ENCODE data around the gene FAM151B.
"Not testable (repeated sequence)": the region's sequence is repeated elsewhere in the genome, so short reads cannot be mapped to it uniquely, and the experiment has no call there.

Gene FAM151B

DNA sequence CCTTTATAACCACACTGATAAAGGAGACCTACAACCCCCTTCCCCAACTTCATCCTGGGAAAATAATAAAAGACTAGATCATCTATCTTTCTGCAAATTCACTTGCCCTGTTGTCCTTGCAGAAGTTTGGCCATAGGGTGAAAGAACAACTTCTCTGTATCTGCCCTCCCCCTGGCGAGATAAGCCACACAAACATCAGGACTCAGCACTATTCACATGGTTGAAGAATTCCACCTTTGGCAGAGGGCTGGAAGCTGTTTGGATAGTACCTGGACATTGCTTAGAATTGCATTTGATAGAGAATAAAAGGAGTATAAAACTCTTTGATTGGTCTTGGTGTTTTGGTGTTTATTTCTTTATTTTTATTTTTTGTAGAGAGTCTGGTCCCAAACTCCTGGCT is 16.9 kb downstream of the FAM151B start:
- DNase-seq, result no peak

DNA sequence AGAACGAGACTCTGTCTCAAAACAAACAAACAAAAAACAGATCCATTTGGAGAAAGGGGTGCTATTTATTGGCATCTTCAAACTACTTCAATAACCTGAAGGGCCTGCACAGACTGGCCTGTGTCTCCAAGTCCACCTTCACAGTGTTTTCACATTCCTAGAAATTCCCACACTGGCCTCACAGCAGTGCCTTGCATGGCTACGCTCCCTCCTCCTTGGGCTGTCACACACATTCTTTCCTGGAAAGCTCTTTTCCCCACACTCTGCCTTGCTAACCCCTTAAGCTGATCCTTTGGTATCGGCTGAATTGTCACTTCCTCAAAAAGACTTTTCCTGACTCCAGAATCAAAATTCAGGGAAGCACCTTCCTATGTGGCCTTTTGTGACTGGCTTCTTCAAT is 19.8 kb downstream of the FAM151B start:
- DNase-seq, result no peak

DNA sequence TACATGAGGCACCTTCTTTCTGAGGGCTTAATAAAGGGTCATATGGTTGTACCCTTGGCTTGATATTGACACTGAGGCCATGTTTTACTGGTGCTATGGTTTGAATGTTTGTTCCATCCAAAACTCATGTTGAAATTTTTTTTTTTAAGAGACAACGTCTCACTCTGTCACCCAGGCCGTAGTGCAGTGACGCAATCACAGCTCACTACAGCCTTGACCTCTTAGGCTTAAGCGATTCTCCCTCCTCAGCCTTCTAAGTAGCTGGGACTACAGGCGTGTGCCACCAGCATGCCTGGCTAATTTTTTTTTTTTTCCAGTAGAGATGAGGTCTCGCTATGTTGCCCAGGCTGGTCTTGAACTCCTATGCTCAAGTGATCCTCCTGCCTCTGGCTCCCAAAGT is 20.9 kb downstream of the FAM151B start:
- DNase-seq, result no peak

DNA sequence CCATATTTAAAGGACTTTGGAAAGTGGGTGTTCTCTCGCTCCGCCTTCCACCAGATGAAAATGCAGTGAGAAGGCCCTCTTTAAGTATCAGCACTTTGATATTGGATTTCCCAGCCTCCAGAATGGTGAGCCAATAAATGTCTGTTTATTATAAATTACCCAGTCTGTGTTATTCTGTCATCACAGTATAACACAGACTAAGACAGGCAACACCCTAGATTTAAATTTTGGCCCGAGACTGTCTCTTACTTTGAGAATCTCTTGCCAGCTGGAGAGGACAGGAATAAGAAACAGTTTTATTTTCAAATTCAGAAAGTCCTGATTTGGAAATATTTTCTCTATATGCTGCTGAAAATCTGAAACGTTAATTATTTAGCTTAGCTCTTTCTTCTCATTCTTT is 21.5 kb downstream of the FAM151B start:
- DNase-seq, result no peak

DNA sequence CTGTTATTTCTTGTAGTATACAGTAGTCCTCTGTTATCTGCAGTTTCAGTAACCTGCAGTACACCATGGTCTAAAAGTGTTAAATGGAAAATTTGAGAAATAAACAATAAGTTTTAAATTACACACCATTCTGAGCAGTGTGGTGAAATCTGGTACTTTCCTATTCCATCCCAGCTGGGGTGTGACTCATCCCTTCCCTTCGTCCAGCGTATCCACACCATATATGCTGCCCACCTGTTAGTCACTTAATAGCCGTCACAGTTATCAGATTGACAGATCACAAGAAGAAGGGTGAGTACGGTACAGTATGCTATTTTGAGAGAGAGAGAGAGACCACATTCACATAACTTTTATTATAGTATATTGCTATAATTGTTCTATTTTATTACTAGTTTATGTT is 28.9 kb downstream of the FAM151B start:
- no peak for DNase-seq

DNA sequence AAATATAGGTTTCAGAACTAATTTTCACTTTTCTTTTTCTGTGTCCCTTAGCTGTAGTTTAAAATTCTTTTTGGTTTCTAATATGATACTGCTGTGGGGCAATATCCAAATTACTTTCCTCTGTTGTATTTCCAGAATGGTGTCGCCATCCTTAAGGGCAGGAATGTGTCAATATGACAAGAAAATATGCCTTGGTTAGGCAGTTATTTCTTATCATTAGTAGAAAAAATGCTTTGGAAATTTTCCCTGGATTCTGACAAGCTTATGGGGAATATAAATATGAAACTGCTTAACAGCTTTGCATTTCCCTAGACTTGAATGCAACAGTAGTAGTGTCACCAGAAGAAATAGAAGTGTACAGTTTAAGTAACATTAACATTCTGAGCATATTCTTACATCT is 52.8 kb downstream of the FAM151B start:
- no peak for DNase-seq

DNA sequence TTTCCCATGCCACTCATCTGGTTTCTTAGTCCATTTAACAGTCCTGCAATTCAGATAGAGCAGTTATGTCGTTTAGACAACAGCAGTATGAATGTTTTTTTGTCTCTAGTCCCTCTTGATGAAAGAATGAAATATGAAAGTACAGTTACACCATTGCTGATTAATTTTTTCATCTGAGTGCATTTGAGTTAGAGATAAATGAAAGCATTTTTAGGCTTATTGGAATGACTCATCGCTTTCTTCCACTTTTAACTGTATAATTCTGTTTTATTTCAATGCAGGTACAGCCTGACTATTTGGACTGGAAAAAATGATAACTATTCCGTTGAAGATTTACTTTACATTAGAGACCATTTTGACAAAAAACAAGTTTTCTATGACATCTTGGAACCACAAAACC is 53.5 kb downstream of the FAM151B start:
- peak; percentile 10 for DNase-seq

DNA sequence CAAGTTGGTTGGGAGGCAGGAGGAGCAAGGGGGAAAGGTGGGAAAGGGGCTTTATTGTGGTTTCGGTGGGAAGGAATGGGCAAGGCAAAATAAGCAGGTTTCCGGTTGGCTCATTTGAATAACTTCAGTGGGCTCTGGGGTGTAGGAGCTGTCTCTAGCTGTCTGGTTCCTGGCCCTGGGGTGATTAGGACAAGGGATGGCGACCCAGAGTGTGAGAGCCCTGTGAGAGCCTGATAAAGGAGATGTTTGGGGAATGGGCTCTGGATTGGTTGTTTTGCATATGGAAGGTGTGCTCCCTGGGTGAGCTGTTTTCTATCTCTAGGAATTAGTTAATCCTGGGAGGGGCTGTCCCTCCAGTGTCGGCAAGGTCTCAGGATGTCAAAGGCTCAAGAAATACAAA is 66.7 kb downstream of the FAM151B start:
- no peak for DNase-seq

DNA sequence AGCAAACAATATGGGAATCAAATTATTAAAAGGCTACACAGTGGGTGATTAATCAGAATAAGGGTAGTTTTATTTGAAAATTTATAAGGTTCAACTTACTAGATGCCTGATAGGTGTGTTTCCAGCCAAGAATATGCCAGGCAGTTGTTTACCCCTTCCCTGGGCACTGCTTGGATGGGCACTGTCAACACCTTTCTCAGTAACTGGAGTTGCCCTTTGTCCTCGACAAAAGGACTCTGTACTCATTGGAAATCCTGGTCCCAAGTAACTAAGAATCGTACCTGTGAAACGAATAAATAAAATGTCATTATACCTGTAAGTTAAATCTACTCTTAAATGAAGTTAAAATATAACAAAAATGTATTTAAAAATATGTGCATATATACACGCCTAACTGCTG is 67.2 kb downstream of the FAM151B start:
- DNase-seq, result no peak

DNA sequence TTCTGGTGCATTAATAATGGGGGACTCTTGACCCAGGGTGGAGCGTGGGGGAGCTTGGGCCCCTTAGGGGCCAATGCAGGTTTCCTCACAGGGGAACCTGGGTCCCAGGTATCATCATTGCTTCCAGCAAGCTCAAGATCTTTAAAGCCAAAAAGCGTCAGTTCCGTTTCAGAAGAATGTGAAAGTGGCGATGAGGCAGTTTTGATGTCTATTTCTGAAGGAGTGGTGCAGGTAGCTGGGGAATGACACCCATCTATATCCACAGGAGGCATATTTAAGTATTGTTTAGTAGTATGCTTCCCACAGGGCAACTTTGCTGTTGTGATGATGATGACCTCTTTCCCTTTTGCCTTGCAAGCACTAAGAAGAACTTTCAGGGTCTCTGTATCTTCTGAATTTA is 71.3 kb downstream of the FAM151B start:
- no peak for DNase-seq

DNA sequence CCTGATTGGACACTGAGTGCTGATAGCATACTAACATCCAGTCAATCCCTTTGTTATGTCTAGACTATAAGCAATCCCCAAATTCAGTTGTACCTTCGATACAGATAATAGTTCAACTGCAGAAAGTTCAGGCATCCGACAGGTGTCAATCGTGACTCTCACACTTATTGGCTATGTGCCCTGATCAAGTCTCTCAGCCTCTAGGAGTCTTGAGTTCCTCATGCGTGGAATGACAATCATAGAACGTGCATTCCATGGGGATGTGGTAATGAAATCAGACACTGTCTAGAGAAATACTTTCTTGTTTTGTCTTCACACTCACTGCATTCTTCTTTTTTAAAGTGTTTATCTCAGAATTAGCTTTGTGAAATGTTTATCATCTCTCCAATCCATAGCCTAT is 77.4 kb downstream of the FAM151B start:
- DNase-seq, result no peak

DNA sequence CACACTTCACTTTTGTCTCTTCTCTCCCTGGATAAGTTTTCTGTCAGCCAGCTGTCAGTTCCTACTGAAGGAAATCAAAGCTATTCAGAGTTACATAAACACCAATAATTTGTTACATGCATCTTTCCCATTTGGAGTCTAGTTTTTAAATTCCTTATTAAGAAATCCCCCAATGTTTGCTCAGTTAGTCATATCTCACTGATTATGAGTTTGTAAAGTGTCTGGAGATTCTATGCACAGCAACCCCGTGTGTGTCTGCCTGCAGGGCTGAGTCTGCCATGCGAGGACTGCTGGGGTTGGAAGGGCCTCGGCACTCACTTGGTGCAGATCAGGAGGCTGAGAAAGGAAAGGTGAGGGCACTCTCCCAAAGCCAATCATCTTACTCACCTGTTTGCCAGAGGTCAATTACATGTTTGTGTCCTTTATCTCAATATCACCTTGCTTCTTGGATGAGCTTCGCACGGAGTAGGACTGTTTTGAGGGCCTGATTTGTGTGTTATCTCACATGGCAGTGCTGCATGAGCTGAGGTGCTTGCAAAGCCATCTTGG is 78.9 kb downstream of the FAM151B start:
- DNase-seq, result no peak

DNA sequence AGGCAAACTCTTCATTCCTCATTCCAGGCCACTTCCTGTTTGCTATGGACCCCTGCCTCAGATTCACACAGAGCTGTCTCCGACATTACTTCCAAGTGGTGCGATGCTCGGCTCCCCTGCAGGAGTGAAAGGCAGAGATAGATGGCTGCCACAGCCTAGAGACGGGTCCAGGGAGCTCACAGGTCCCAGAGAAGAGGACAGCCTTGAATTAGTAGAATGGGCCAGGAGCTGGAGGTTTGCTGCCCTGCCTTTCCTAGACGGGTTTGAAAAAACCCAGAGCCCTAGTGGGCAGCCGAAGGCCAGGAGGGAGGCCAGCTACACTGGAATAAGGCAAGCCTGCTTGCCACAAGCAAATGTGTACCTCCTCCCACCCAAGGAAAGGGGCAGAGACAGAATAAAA is 80.4 kb downstream of the FAM151B start:
- DNase-seq, result no peak

DNA sequence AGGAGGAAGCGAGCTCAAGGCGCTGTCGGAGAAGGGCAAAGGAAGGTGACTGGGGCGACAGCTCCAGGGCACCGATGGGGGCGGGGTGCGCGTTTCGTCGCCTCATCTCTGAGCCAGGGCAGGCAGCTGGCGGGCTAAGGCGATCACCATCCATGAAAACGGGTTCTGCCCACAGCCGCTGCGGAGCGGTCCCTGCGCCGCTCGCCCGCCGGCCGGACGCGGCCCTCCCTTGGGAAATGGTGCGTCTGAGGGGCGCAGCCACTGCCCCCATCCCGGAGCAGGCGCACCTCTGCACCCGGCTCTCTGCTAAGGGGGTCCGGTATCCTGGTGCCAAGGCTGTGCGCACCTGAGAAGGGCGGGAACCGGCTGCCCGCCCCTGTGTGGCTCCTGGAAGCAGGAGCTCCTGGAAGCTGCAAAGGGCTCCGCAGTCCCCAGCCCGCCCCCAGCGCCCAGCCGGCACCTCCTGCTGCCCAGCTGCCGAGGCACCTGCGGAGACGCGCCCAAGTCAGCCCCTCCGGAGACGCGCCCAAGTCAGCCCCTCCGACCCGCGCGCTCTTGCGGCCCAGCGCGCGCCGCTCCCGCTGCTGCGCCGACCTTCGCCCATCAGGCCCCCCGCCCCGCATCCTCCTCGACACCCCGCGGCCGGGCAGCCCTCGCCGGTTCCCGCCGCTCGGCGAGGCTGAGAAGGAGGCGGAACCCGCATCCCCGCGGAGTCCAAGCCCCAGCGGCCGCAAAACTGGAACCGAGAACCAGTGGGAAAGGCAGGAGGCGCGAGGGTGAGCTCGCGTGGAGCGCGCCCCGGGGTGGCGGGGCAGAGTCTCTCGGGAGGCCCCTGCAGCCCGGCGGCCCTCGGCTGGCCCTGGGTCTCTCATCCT is 81.4 kb downstream of the FAM151B start:
- DNase-seq, result no peak

DNA sequence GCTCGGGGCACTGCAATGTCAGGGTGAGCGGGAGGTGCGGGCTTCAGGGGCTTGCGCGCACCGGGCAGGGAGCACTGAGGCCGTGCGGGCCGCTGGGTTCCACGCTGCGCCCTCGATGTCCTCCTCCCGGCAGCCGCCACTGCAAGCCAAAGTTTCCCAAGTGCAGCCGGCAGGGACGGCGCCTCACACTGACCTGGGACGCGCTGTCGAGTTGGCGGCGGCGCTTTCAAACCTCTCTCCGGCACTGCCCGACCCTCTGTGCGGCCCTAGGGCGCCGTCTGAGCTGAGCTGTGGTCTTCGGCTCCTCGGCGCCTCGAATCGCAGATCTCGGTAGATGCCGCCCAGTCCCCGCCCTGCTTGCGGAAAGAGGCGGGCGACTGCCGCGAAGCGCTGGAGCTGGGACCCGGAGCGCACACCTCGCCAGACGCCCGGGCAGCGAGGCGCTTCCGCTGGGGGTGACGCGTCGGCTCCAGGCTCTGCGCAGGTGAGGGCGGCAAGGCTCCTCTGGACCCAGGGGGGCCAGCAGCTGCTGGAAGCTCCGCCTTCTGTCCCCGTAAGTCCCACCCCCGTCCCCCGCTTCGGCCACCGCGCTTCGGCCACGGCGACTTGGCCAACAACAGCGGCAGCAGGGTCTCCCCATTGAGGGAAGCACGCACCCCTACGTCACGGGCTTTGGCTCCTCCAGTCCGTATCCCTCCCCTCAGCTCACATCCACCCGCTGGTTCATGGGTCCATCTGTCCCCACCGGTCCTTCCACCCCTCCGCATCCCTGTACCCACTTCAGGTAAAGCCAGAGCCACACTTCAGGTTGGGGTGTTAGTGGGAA is 82.3 kb downstream of the FAM151B start, which contains the start of gene ANKRD34B:
TSS of gene ANKRD34B (minus strand) at position 320 of the 826 bp plus-strand sequence. CDS start 10,261 bp downstream, outside the sequence.
- DNase-seq, result no peak

DNA sequence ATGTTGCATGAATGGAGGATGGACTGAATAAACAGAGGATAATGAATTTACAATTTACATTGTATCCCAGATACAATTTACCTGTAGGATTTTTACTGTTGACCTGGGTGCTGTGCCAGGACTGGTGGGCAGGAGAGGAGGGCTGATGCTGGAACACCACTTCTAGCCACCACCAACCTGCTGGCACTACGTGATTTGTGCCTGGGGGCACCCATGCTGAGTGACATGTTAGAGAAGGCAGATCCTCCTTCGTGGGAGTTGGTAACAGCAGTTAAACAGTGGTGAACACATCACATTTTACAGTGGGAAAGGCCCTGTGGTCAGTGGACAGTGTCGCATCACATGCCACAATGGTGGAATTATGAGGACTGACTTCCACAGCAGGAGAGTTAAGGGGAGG is 85.2 kb downstream of the FAM151B start:
- DNase-seq, result no peak

DNA sequence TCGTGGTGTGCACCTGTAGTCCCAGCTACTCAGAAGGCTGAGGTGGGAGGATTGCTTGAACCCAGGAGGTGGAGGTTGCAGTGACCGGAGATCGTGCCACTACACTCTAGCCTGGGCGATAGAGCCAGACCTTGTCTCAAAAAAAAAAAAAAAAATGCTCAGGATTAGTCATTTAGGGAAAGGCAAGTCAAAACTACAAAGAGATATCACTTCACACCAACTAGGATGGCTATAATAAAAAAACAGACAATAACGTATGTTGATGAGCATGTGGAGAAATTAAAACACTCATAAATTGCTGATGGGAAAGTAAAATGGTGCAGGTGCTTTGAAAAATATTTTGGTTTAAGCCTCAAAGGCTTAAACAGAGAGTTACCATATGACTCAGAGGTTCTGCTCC is 88.5 kb downstream of the FAM151B start:
- DNase-seq, result no peak

DNA sequence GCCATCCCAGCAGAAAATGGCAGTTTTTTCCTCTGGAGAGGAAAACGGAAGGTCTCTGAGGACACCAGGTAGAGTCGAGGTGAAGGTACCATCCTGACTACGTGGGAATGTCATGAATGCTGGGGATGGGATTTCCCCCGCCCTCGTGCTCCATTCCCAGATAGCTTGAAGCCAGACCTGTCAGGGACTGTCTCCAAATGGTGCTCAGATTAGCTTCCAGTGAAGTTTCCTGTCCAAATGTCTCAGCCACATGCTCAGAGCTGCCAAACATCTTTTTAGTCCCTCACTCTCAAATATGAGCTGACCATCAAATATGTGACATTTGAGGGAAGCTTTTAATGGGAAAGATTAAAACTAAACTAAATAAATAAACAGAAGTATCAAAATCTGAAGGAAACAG is 89.8 kb downstream of the FAM151B start:
- DNase-seq, result no peak

DNA sequence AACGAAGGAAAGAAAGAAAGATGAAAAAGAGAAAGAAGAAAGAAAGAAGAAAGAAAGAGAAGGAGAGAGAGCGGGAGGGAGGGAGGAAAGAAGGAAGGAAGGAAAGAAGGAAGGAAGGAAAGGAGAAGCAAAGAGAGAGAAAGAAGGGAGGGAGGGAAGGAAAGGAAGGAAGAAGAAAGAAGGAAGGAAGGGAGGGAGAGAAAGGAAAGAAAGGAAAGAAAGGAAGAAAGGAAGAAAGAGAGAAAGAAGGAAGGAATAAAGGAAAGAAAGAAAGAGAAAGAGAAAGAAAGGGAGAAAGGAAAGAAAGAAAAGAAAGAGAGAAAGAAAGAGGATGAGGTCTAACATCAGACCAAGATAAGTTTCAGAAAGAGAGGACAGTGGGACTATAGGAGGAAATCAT is 91.2 kb downstream of the FAM151B start:
- DNase-seq, result no peak

DNA sequence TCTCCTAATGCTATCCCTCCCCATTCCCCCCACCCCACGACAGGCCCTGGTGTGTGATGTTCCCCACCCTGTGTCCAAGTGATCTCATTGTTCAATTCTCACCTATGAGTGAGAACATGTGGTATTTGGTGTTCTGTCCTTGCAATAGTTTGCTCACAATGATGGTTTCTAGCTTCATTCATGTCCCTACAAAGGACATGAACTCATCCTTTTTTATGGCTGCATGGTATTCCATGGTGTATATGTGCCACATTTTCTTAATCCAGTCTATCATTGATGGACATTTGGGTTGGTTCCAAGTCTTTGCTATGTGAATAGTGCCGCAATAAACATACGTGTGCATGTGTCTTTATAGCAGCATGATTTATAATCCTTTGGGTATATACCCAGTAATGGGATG is 92.4 kb downstream of the FAM151B start:
- DNase-seq, result not testable (repeated sequence)

DNA sequence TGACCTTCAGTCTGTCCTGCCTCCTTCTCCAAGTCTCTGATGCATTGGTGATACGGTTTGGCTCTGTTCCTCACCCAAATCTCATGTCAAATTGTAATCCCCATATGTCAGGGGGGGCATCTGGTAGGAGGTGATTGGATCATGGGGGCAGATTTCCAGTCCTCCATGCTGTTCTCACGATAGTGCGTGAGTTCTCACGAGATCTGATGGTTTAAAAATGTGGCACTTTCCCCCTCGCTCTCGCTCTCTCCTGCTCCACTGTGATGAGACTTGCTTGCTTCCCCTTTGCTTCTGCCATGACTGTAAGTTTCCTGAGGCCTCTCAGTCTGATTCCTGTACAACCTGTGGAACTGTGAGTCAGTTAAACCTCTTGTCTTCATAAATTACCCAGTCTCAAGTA is 96.9 kb downstream of the FAM151B start:
- no peak for DNase-seq

DNA sequence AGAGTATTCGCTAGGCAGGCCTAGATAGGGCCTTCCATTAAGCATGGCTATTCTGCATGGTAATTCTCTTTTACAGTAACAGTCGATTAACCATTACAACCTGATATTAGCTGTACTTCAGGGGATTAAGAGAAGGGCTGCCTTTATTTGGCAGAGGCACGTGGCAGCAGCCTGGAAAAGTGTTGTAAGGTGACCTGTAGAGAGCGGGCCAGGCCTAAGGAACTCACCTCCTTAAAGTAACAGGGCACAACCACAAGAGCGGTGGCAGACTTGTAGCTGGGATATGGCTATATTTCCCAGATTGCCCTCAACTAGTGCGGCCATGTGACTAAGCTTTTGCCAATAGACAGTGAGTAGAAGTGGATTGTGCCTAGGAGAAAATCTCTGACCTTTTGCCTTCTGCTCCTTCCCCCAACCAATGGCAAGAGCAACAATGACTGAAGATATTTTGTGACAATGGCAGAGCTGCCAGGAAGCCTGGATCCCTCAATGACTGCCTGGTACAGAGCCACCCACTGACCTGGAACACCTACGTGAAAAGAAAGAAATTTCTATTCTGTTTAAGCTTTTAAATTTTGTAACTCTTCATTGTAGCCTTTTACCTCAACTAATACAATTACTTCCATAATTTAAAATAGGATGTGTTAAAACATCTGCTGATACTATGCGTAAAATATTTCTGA is 101.1 kb downstream of the FAM151B start:
- no peak for DNase-seq

DNA sequence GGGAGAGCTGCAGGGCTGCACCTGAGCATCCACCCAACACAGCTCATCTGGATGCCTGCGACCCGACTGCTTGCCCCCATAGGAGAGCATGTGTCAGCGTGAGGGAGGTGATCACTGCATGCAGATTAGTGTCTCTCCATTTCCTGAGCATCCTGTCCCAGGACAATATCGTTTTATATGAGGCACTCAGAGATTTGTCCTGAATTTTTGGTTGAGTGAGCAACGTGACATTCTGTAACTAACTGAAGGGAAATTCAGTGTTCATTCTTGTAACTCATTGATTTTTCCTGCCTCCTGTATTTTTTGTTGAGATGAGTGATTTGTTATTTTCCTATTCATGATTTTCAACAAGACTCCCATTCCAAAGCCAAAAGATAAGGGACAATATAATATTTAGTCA is 102.9 kb downstream of the FAM151B start:
- no peak for DNase-seq
